ENCODE measurements around the gene EXOC3L4. TPM values are rescaled to one million over a fixed set of nuclear protein-coding genes. Genes with fewer than 3 reads are reported as not detected.

Gene EXOC3L4
- total RNA-seq, 1 donor from 2014 or later, result not detected

DNA sequence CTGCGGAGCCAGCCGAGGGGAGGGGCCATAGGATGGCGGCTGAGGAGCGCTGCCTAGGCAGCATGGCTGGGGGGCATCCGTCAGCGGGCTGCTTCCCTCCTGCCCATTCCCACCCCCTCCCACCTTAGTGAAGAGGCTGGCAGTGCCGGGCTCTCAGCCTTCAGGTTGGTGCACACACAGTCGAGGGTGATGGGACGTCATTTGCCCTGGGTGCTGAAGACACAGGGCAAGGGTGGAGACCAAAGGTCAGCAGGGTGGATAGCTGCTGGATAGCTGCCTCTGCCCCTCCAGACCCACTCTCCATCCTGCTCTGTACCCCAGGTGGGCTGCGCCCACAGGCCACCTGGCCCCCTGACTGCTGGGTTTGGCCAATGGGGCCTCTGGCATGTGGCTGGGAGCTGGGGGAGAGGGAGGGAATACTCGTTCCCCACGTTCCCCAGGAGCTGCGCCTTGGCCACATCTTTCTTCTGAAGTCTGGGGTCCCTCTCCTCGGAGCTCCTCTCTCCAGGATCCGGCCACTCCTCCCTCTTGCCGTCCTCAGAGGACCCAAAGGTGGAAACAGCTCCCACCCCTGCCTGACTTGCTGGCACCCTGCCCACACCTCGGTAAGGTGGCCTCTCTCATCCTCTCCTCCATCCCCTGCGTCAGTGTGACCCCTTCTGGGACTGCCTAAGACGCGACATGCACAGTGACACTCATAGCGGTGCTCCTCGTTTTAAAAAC lies 26.0 kb upstream of the EXOC3L4 start:
- H3K36me3 ChIP-seq (ENCODE audit: control insufficient read depth, insufficient read depth, low read length), result no peaks in the 10 kb centered on the region
- no peaks in the 10 kb centered on the region for H3K27me3 ChIP-seq (ENCODE audit: control insufficient read depth, insufficient read depth, low read length)
- no peak for FAIRE-seq
- H3K4me3 ChIP-seq (ENCODE audit: low read depth, low read length), result no peak overlapping the region
- DNase-seq (ENCODE audit: low read depth), result no peak
- TF ChIP-seq, protein P1, sequence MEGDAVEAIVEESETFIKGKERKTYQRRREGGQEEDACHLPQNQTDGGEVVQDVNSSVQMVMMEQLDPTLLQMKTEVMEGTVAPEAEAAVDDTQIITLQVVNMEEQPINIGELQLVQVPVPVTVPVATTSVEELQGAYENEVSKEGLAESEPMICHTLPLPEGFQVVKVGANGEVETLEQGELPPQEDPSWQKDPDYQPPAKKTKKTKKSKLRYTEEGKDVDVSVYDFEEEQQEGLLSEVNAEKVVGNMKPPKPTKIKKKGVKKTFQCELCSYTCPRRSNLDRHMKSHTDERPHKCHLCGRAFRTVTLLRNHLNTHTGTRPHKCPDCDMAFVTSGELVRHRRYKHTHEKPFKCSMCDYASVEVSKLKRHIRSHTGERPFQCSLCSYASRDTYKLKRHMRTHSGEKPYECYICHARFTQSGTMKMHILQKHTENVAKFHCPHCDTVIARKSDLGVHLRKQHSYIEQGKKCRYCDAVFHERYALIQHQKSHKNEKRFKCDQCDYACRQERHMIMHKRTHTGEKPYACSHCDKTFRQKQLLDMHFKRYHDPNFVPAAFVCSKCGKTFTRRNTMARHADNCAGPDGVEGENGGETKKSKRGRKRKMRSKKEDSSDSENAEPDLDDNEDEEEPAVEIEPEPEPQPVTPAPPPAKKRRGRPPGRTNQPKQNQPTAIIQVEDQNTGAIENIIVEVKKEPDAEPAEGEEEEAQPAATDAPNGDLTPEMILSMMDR (IDR thresholded peaks at IDR 0.05; ENCODE audit: insufficient read depth, low read length, severe bottlenecking), result no peak

DNA sequence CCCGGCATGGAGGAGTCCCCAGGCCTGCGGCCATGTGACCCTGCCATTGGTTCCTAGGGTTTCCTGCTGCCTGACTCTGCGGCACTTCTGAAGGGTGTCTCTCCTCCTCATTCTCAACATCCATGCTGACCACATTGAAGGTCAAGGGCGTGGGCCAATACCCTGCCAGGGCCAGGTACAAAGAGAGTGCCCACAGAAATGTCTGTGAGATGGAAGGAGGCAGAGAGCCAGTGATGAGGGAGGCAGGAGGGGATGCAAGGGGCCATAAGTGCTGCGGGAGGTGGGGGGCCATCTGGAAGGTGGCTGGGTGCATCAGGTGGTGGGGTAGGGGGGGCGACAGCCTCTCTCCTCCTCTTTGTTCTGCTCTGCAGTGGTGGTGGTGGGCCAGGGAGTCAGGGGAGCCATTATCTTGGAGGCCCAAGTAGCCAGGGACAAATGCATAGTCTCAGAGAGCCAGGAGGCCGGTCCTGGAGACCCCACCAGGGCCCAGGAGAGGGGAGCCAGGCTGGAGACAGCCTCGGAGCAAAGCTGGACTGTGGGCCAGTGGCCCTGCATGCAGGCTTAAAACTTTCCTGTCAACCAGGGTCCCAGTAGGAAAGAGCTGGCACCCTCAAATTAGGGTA lies 24.2 kb upstream of the EXOC3L4 start:
- H3K36me3 ChIP-seq (ENCODE audit: control insufficient read depth, insufficient read depth, low read length), result no peaks in the 10 kb centered on the region
- H3K4me3 ChIP-seq (ENCODE audit: low read depth, low read length), result no peak overlapping the region
- DNase-seq (ENCODE audit: low read depth), result no peak
- no peaks in the 10 kb centered on the region for H3K27me3 ChIP-seq (ENCODE audit: control insufficient read depth, insufficient read depth, low read length)
- no peak for FAIRE-seq
- TF ChIP-seq, protein P1 (IDR thresholded peaks at IDR 0.05; ENCODE audit: insufficient read depth, low read length, severe bottlenecking), result no peak

DNA sequence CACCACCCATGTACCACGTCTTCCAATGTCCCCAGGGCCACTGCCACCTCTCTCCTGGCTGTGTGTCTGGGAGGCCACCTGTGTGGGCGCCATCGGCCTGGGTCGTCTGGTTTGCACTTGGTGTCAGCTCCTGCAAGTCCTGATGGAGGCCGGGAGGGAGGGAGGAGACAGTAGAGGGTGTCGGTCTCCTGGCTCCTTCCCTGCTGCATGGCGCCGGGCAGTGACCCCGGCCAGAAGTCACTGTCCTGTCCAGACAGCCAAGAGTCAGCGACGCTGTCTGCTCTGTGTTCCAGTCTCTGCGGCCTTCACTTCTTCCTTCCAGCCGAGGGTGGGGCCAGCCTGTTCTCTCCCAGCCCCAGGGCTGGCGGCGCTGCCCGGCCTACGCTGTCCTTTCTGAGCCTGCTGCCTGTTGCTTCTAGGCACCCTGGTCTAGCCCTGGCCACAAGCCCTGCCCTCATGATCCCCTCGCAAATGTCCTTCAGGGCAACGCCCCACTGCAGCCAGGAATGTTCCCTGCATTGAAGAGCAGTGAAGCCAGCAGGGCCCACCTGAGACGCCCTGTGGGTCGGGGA lies 23.5 kb upstream of the EXOC3L4 start:
- Histone ChIP-seq H3K4me3 (ENCODE audit: low read depth, low read length) (no peak overlapping the region), H3K27me3 (ENCODE audit: control insufficient read depth, insufficient read depth, low read length) (no peaks in the 10 kb centered on the region), H3K36me3 (ENCODE audit: control insufficient read depth, insufficient read depth, low read length) (no peaks in the 10 kb centered on the region)
- TF ChIP-seq, protein P1 (IDR thresholded peaks at IDR 0.05; ENCODE audit: insufficient read depth, low read length, severe bottlenecking), result no peak
- no peak for FAIRE-seq
- DNase-seq (ENCODE audit: low read depth), result no peak

DNA sequence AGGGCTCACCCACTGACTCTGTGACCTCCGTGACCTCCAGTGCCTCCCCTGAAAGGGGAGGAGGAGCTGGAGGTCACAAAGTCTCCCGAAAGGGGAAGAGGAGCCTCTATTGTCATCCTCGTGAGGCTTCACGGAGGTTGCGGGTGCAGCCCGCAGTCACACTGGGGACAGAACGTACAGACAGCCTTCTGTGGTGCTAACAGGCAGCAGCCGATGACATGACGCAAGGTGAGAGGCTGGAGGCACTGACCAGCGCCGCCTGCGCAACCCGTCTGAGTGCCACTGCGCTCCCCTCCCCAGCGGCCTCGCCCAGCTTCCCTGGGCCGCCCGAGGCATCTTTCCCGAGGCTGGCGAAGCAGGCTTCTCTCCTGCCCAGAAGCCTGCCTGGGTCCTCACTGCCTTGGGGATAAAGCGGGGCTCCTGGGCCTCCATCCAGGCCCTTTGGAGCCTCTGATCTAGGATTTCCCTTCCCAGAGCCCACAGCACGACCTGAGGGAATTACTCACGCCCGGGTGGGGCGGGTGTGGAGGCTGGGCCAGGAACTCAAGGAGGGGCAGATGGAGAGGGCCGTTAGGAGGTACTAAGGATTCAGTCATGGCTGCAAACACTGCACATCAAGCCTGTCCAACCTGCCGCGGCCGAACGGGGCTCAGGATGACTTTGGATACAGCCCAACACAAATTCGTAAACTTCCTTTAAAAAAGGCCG lies 22.8 kb upstream of the EXOC3L4 start:
- peak; percentile 62 for DNase-seq (ENCODE audit: low read depth)
- H3K27me3 ChIP-seq (ENCODE audit: control insufficient read depth, insufficient read depth, low read length), result no peaks in the 10 kb centered on the region
- no peak for FAIRE-seq
- TF ChIP-seq, protein P1 (IDR thresholded peaks at IDR 0.05; ENCODE audit: insufficient read depth, low read length, severe bottlenecking), result no peak
- no peak overlapping the region for H3K4me3 ChIP-seq (ENCODE audit: low read depth, low read length)
- no peaks in the 10 kb centered on the region for H3K36me3 ChIP-seq (ENCODE audit: control insufficient read depth, insufficient read depth, low read length)

DNA sequence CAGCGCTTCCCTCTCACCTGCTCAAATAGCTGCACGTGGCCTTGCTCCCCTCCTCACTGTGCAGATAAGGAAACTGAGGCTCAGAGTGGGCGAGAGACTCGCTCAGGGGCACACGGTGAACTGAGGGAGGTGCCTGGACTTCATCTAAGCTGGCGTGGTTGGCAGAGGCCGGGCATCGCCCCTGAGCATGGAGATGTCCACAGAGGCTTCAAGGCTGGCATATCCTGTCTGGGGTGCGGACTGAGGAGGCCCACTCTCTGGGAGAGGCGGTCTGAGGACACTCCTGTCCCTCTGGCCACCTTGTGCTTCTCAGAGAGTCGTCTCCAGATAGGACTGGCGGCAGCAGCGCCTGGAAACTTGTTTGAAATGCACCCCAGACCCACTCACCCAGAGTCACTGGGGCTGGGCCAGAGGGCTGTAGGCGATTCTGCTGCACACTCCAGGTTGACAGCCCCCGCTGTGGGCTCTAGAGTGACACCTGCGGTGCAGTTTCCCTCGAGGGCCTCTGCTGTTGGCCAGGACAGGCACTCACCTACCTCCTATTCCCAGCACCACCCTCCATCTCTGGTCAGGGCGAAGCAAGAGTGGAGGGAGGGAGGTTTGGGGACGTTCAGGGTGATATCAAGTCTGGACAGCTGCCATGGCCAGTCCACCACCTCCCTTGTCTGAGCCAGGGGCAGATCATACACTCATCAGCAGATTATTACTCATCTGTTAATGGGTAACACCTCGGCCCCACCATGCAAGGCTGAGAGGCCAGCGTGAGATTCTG lies 21.7 kb upstream of the EXOC3L4 start:
- TF ChIP-seq, protein P1 (IDR thresholded peaks at IDR 0.05; ENCODE audit: insufficient read depth, low read length, severe bottlenecking), result peak; percentile 12
- no peaks in the 10 kb centered on the region for H3K36me3 ChIP-seq (ENCODE audit: control insufficient read depth, insufficient read depth, low read length)
- H3K27me3 ChIP-seq (ENCODE audit: control insufficient read depth, insufficient read depth, low read length), result no peaks in the 10 kb centered on the region
- peak; percentile 67 for DNase-seq (ENCODE audit: low read depth)
- no peak overlapping the region for H3K4me3 ChIP-seq (ENCODE audit: low read depth, low read length)
- FAIRE-seq, result no peak
